ENCODE results near the gene INSRR.
A peak's percentile ranks its signal among the peaks of the same experiment; 100 is the strongest.

INSRR gene

GRCh38 chr1:156901966-156902915 lies 43.3 kb upstream of the INSRR start:
- H3K14ac ChIP-seq (ENCODE audit: low read length), result peak overlapping the region; percentile 65
- peaks cover 0 to 3% of the 10 kb centered on the region in 2 donors for H3K9me3 ChIP-seq (replicated peaks in 1 of 2; ENCODE audit: control insufficient read depth in 2 of 2, insufficient read depth in 1 of 2, low read depth in 1 of 2, low read length in 2 of 2)
- H3K9ac ChIP-seq (ENCODE audit: low read depth, low read length, poor library complexity), result no peak overlapping the region
- no peak overlapping the region for H3K23ac ChIP-seq (ENCODE audit: low read depth, low read length, poor library complexity)
- no peak overlapping the region for H2BK120ac ChIP-seq (ENCODE audit: low read depth, low read length)
- H3K18ac ChIP-seq (ENCODE audit: low read length), result peak overlapping the region; percentile 49
- no peak overlapping the region for H2AFZ ChIP-seq (ENCODE audit: low read length)
- no peak for DNase-seq (ENCODE audit: low spot score)
- H4K8ac ChIP-seq (ENCODE audit: low read depth, low read length), result no peak overlapping the region
- no peak overlapping the region for H3K4ac ChIP-seq (ENCODE audit: low read length)
- peaks cover 0 to 14% (median 0%) of the 10 kb centered on the region in 3 experiments for H3K27me3 ChIP-seq (ENCODE audit: control insufficient read depth in 3 of 3, insufficient read depth in 3 of 3, low read depth in 1 of 3, low read length in 3 of 3)
- H3K27ac ChIP-seq (replicated peaks; ENCODE audit: low read length), result no peak overlapping the region
- WGBS, 2 donors (ENCODE audit: extremely low coverage in 2 of 2, insufficient read length in 2 of 2, insufficient replicate concordance in 1 of 2), result no CpG with 5 or more reads among the region's 23 CpGs
- H4K91ac ChIP-seq (ENCODE audit: low read depth, low read length, poor library complexity), result no peak overlapping the region
- peak overlapping the region; percentile 72 for H2BK5ac ChIP-seq (ENCODE audit: low read length)
- no peak overlapping the region for H3K4me2 ChIP-seq (ENCODE audit: insufficient read depth, low read length, poor library complexity, severe bottlenecking)
- H2BK15ac ChIP-seq (ENCODE audit: low read length), result peak overlapping the region; percentile 90
- H2BK12ac ChIP-seq (ENCODE audit: low read length), result peak overlapping the region; percentile 63
- no peaks in the 10 kb centered on the region for H3K36me3 ChIP-seq (replicated peaks in 1 of 2; ENCODE audit: control insufficient read depth in 2 of 2, insufficient read depth in 2 of 2, low read length in 2 of 2)
- H3K4me3 ChIP-seq (ENCODE audit: low read length in 2 of 2), result no peak overlapping the region
- no peaks in the 10 kb centered on the region for H3K79me1 ChIP-seq (ENCODE audit: low read depth, low read length)
- H3K4me1 ChIP-seq (ENCODE audit: control insufficient read depth in 2 of 2, insufficient read depth in 1 of 2, low read depth in 1 of 2, low read length in 2 of 2), result peaks cover 14 to 16% of the 10 kb centered on the region in 2 donors
- H2AK5ac ChIP-seq (ENCODE audit: low read depth, low read length), result peak overlapping the region; percentile 60

- WGBS, 2 donors (ENCODE audit: extremely low coverage in 2 of 2, insufficient read length in 2 of 2, insufficient replicate concordance in 1 of 2), result no CpG with 5 or more reads among the region's 4 CpGs
- Histone ChIP-seq H3K79me1 (ENCODE audit: low read depth, low read length) (no peaks in the 10 kb centered on the region), H3K4ac (ENCODE audit: low read length) (no peak overlapping the region), H3K4me3 (ENCODE audit: low read length in 2 of 2) (no peak overlapping the region), H3K4me2 (ENCODE audit: insufficient read depth, low read length, poor library complexity, severe bottlenecking) (no peak overlapping the region), H2BK12ac (ENCODE audit: low read length) (no peak overlapping the region), H3K14ac (ENCODE audit: low read length) (no peak overlapping the region), H2BK15ac (ENCODE audit: low read length) (peak overlapping the region; percentile 90), H3K23ac (ENCODE audit: low read depth, low read length, poor library complexity) (peak overlapping the region; percentile 59), H4K91ac (ENCODE audit: low read depth, low read length, poor library complexity) (no peak overlapping the region), H3K18ac (ENCODE audit: low read length) (peak overlapping the region; percentile 86), H3K27me3 (ENCODE audit: control insufficient read depth in 3 of 3, insufficient read depth in 3 of 3, low read depth in 1 of 3, low read length in 3 of 3) (peaks cover 0 to 15% (median 0%) of the 10 kb centered on the region in 3 experiments), H2BK5ac (ENCODE audit: low read length) (peak overlapping the region; percentile 72), H3K9me3 (replicated peaks in 1 of 2; ENCODE audit: control insufficient read depth in 2 of 2, insufficient read depth in 1 of 2, low read depth in 1 of 2, low read length in 2 of 2) (peaks cover 0 to 3% of the 10 kb centered on the region in 2 donors), H2AFZ (ENCODE audit: low read length) (no peak overlapping the region), H2AK5ac (ENCODE audit: low read depth, low read length) (peak overlapping the region; percentile 60), H3K9ac (ENCODE audit: low read depth, low read length, poor library complexity) (no peak overlapping the region), H4K8ac (ENCODE audit: low read depth, low read length) (no peak overlapping the region), H3K36me3 (replicated peaks in 1 of 2; ENCODE audit: control insufficient read depth in 2 of 2, insufficient read depth in 2 of 2, low read length in 2 of 2) (no peaks in the 10 kb centered on the region), H3K4me1 (ENCODE audit: control insufficient read depth in 2 of 2, insufficient read depth in 1 of 2, low read depth in 1 of 2, low read length in 2 of 2) (peaks cover 18 to 22% of the 10 kb centered on the region in 2 donors), H3K27ac (replicated peaks; ENCODE audit: low read length) (no peak overlapping the region), H2BK120ac (ENCODE audit: low read depth, low read length) (no peak overlapping the region)
- no peak for DNase-seq (ENCODE audit: low spot score)
These were observed 42.6 kb upstream of the INSRR start for GRCh38 chr1:156901590-156901900.

DNA sequence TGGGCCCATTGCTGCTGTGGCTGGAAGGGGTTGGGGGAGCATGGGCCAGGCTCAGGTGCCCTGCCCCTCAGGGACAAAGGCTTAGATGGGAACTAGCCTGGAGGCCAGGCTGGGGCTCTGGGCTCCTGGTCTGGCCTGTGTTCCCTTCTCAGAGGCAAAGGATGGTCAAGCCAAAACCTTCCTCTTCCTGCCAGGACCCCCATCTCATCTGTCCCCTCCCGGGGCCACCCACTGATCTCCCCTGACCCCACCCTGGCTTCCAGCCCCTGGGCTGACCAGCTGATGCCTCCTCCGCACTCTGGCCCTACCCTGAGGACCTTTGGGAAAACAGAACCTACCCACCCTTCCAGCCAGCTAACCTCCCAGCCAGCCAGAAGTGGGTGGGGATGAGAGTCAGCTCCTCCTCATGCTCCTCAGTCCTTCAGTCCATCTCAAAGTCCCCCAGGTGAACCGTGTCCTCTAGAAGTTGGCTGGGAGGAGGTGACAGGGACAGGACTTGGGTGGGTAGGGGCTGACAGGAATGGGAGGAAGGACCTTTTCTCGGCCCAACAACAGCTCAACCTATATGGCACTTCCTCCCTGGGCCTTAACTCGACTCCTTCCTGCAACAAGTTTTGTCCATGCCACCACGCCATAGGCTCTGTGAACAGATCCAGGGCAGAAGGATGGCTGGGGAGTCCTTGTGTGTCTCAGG lies 42.1 kb upstream of the INSRR start:
- Histone ChIP-seq H3K14ac (ENCODE audit: low read length) (no peak overlapping the region), H3K4ac (ENCODE audit: low read length) (no peak overlapping the region), H3K4me2 (ENCODE audit: insufficient read depth, low read length, poor library complexity, severe bottlenecking) (no peak overlapping the region), H2BK12ac (ENCODE audit: low read length) (no peak overlapping the region), H3K36me3 (replicated peaks in 1 of 2; ENCODE audit: control insufficient read depth in 2 of 2, insufficient read depth in 2 of 2, low read length in 2 of 2) (no peaks in the 10 kb centered on the region), H2BK15ac (ENCODE audit: low read length) (peak overlapping the region; percentile 90), H3K9ac (ENCODE audit: low read depth, low read length, poor library complexity) (no peak overlapping the region), H3K18ac (ENCODE audit: low read length) (peak overlapping the region; percentile 86), H3K4me3 (ENCODE audit: low read length in 2 of 2) (no peak overlapping the region), H3K27ac (replicated peaks; ENCODE audit: low read length) (no peak overlapping the region), H4K91ac (ENCODE audit: low read depth, low read length, poor library complexity) (no peak overlapping the region), H3K79me1 (ENCODE audit: low read depth, low read length) (no peaks in the 10 kb centered on the region), H2AFZ (ENCODE audit: low read length) (no peak overlapping the region), H2BK5ac (ENCODE audit: low read length) (peak overlapping the region; percentile 72), H3K4me1 (ENCODE audit: control insufficient read depth in 2 of 2, insufficient read depth in 1 of 2, low read depth in 1 of 2, low read length in 2 of 2) (peaks cover 19 to 28% of the 10 kb centered on the region in 2 donors), H3K9me3 (replicated peaks in 1 of 2; ENCODE audit: control insufficient read depth in 2 of 2, insufficient read depth in 1 of 2, low read depth in 1 of 2, low read length in 2 of 2) (no peaks in the 10 kb centered on the region), H3K23ac (ENCODE audit: low read depth, low read length, poor library complexity) (peak overlapping the region; percentile 59), H3K27me3 (ENCODE audit: control insufficient read depth in 3 of 3, insufficient read depth in 3 of 3, low read depth in 1 of 3, low read length in 3 of 3) (peaks cover 0 to 11% (median 0%) of the 10 kb centered on the region in 3 experiments), H2BK120ac (ENCODE audit: low read depth, low read length) (no peak overlapping the region), H2AK5ac (ENCODE audit: low read depth, low read length) (peak overlapping the region; percentile 60), H4K8ac (ENCODE audit: low read depth, low read length) (no peak overlapping the region)
- no CpG with 5 or more reads among the region's 6 CpGs for WGBS, 2 donors (ENCODE audit: extremely low coverage in 2 of 2, insufficient read length in 2 of 2, insufficient replicate concordance in 1 of 2)
- no peak for DNase-seq (ENCODE audit: low spot score)
